ENCODE results near the gene CORO2A.

GRCh38 chr9:98086461-98086860, 106.0 kb downstream of the CORO2A start:
- TF ChIP-seq CTCF (IDR thresholded peaks at IDR 0.05): no peak
- TF ChIP-seq POLR2AphosphoS5 (IDR thresholded peaks at IDR 0.05): no peak
